ENCODE results near the gene SBSN. TPM values are rescaled to one million over a fixed set of nuclear protein-coding genes. Genes with fewer than 3 reads are reported as not detected.
A peak's percentile ranks its signal among the peaks of the same experiment; 100 is the strongest.

Gene SBSN
- total RNA-seq, 2 donors from 2014 or later = not detected

DNA sequence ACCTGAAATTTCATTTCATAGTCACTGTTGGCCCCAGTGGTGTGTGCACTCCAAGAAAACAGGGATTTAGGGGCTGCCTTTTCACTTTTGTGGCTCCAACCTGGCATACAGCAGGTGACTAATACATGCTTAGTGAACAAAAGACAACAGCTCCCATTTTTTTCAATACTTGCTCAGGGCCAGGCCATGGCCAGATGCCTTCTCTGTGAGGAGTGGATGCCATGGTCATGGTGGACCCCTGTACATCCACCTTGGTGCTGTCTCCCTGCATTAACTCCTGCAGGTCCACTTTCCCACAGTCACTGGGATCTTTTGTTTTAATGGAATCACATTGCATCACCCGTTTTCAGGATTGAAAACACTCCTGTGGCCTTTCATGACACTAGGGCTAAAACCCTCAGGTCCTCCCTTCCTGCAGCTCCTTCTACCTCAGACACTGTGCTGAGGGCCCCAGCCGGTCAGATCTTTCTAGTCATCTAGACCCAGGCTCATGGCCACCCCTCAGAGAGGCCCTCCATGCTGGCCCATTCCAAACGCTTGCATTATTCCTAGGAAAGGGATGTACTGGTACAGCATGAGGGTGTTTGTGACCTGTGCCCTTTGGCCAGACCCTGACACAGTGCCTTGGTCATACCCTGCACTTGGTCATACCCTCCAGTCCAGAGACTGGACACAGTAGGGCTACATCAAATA is 16.1 kb upstream of the SBSN start:
- Mint-ChIP-seq H3K36me3 (peaks cover 14 to 17% of the 10 kb centered on the region in 2 donors), H3K27ac (peak overlapping the region; percentile 59 to 98), H3K9me3 (no peaks in the 10 kb centered on the region)
- DNase-seq (ENCODE audit: low spot score in 2 of 2) (no peak), ATAC-seq (no peak)

DNA sequence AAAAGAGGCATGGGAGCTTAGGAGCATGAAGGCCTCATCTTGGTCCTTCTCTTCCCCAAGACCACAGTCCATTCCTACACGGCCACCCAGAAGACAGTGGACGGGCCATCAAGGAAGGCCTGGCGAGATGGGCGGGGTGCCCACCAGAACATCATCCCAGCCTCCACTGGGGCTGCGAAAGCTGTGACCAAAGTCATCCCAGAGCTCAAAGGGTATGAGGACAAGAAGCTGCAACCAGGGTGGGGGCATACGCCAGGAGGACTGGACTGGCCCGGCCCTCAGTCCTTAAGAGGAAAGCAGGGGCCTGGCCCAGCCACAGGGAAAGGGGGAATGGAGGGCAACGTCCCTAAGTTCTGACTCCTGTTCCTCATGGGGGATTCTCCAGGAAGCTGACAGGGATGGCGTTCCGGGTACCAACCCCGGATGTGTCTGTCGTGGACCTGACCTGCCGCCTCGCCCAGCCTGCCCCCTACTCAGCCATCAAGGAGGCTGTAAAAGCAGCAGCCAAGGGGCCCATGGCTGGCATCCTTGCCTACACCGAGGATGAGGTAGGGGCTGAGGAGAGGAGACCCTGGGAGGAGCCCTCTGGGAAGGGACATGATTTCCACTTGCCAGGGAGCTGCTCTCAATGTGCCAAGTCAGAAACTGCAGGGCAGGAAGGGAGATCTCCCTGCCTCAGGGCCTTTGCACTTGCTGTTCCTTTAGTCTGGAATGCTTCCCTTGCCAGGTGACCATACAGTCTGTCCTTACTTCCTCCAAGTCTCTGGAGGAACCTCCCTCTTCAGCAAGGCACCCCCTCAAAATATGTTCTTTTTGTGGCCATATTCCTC is 15.4 kb upstream of the SBSN start:
- DNase-seq (ENCODE audit: low spot score in 2 of 2) (no peak), ATAC-seq (no peak)
- peak overlapping the region in 1 of 2 donors; percentile 98 for H3K27ac Mint-ChIP-seq
- H3K36me3 Mint-ChIP-seq = peaks cover 14 to 17% of the 10 kb centered on the region in 2 donors
- no peaks in the 10 kb centered on the region for H3K9me3 Mint-ChIP-seq

DNA sequence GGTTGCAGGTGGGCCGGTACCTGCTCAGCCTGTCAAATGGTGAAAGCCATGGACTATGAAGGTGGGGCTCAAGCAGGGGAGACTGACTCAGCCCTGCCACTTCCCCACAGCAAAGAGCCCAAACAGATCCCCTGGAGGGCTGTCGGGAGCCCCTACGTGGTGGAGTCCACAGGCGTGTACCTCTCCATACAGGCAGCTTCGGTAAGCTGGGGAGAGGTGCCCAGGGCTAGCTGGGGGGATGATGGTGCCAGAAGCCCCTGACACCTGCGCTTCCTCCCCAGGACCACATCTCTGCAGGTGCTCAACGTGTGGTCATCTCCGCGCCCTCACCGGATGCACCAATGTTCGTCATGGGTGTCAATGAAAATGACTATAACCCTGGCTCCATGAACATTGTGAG is 14.1 kb upstream of the SBSN start:
- ATAC-seq (no peak), DNase-seq (ENCODE audit: low spot score in 2 of 2) (no peak)
- Mint-ChIP-seq H3K36me3 (peaks cover 14% of the 10 kb centered on the region in 2 donors), H3K9me3 (no peaks in the 10 kb centered on the region), H3K27ac (no peak overlapping the region)

DNA sequence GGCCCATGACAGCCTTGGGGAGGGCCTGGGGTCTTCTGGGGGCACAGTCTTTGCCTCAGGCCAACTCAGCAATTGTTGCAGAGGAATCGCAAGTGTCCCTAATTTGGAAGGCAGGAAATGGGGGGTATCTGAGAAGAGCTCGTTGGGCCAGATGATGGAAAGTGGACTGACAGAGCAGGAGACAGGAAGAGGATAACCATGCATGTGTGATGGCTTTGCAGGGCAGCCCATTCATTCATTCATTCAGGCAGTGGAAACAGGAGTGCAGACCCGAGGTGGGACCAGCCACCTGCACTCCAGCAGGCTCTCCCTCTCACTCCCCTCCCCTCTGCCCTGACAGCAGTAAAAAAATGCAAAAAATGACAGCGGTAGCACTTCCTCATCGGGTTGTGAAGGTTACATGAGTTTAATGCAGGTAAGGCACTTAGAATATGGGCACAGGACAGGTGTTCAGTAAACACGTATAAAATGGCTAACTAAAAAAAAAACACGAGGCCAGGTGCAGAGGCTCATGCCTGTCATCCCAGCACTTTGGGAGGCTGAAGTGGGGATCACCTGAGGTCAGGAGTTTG is 12.3 kb upstream of the SBSN start:
- Mint-ChIP-seq H3K27ac (peak overlapping the region in 1 of 2 donors; percentile 65), H3K36me3 (peaks cover 6 to 9% of the 10 kb centered on the region in 2 donors), H3K9me3 (no peaks in the 10 kb centered on the region)
- no peak for ATAC-seq
- no peak for DNase-seq (ENCODE audit: low spot score in 2 of 2)

DNA sequence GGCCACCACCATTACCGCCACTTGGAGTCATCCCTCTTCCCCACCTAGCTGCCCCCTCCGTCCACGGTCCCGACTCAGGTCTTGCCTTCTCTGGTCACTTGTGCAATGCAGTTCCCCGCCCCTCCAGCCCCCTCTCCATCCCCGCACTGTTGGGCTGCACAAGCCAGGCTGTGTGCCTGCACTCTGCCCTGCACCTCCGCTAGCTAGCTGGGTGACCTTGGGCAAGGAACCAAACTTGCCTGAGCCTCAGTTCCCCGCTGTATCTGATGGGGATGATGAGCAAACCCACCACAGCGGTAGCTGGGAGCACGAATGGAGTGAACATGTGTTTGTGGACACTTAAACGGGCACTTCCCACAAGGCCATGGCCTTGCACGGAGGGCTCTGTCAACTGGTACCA is 11.7 kb upstream of the SBSN start:
- Mint-ChIP-seq H3K27ac (no peak overlapping the region), H3K36me3 (peaks cover 4 to 6% of the 10 kb centered on the region in 2 donors), H3K9me3 (no peaks in the 10 kb centered on the region)
- ATAC-seq = no peak
- DNase-seq (ENCODE audit: low spot score in 2 of 2) = no peak

DNA sequence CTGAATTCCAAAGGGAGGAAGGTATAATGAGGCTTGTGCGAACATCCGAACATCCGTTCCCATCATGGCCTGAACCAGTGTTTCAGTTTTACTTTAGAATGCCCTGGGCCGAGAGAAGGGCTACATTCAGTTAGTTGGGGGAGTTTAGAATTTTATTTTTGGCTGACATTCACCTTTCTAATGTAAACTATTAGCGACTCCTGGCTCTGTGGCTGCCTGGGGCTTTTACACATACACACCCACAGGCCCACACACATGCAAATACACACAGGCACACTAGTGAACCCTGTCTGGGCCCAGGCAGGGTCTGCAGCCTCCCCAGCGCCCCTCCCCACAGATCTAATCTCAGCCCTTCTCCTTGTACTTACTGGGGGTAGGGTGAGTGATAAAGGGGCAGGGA is 11.2 kb upstream of the SBSN start:
- Mint-ChIP-seq H3K9me3 (no peaks in the 10 kb centered on the region), H3K36me3 (peaks cover 0 to 1% of the 10 kb centered on the region in 2 donors), H3K27ac (no peak overlapping the region)
- ATAC-seq (no peak), DNase-seq (ENCODE audit: low spot score in 2 of 2) (no peak)

DNA sequence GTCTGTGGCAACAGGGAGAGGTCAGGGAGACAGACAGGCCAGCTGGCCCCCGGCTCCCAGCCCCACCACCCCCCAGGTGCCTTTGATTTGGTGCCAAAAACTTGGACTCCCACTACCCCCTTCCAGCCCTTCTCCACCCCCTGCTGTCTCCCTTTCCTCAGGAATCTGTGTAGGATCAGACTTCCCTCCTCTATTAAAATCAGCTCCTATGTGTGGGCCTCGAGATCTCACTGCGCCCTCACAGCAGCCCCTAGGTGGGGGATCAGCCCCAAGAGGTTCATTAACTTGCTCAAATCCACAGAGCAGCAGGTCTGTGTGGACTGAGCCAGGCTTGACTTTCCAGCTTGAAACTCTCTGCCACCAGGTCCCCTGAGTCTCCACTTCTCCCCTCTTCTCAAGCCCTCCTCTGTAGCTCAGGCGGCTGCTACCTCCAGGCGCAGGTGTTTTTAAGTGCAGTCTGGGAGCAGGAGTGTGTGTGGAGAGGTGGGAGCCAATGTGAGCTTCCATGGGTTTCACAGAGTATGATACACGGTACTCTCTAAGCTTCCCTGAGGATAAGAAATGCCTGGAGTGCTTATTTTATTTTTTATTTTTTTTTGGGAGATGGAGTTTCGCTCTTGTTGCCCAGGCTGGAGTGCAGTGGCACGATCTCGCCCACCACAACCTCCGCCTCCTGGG is 6.8 kb upstream of the SBSN start:
- DNase-seq (ENCODE audit: low spot score in 2 of 2) = no peak
- H3K9me3 Mint-ChIP-seq = no peaks in the 10 kb centered on the region
- ATAC-seq = peak in 1 of 2 donors; percentile 24
- H3K36me3 Mint-ChIP-seq = no peaks in the 10 kb centered on the region
- H3K27ac Mint-ChIP-seq = no peak overlapping the region

DNA sequence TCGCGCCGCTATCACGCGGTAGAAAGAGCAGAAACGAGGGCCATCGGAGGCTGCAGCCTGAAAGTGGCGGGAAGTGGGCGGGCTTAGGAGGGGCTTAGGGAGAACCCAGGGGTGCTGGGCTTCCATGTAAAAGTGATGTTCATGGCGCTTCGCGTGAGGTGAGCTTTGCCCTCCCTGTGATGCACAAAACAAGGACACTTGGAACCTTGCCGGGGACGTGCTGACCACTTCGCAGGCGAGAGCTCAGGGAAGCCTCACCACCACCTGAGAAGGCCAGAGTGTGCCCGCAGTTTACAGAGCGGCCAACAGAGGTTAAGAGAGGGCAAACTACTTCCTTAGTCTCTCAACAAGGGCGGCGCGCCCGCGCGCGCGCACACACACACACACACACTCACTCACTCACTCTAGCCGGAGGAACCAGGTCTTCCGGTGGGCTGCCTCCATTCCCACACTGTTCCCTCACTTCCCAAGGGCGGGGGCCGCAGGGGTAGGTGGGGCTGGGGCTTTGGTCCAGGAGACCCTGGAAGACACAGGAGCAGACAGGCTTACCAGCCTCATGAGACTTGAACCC is 5.8 kb upstream of the SBSN start:
- ATAC-seq (peak; percentile 75 to 82), DNase-seq (ENCODE audit: low spot score in 2 of 2) (peak in 1 of 2 donors; percentile 36)
- Mint-ChIP-seq H3K27ac (peak overlapping the region in 1 of 2 donors; percentile 42), H3K9me3 (no peaks in the 10 kb centered on the region), H3K36me3 (no peaks in the 10 kb centered on the region)

DNA sequence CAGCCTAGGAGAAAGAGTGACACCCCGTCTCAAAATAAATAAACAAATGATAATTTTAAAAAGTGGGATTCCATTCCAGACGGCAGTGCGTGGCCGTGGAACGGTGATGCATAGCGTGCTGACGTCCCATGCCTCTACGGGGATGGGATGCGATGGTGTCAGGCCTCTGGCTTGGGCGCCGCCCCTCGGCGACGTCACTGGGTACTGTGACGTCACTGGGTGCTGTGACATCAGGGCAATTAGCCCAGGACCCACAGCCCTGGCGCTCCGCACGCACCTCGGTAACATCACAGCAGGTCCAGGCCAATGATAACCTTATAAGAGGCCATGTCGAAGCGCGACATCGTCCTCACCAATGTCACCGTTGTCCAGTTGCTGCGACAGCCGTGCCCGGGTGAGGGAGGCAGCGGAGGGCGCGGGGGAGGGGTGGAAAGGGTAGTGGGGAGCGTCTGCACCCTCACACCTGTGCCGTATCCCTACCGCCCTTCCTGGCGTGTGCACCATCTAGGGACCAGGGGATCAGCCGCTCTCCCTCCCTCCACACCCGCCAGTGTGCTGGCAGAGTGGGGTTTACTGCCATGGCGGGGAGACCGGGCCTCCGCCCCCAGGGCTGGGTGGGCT is 5.2 kb upstream of the SBSN start, which contains the start of gene GAPDHS:
Gene GAPDHS (plus strand): TSS at position 256 of the 621 bp plus-strand sequence. CDS start 72 bp downstream, at position 328.
- ATAC-seq = peak; percentile 12 to 13
- no peaks in the 10 kb centered on the region for H3K9me3 Mint-ChIP-seq

DNA sequence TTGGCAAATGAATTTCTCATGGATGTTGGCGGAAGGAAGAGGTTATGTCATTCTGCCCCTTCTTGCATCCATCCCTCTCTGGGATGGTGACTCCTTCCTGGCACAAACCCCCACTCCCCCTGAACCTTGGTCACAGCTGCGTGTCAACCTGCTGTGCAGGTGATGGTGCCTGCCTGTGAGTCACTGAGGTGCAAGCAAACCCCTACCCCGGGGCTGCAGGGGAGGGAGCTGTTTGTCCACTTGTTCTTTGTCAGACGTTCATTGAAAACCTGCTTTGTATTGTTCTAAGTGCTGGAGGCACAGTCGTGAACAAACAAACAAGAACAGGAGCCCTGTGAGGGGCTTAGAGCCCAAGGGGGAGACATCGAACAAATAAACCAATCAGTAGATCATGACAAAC is 3.2 kb upstream of the SBSN start:
- Mint-ChIP-seq H3K9me3 (no peaks in the 10 kb centered on the region), H3K36me3 (no peaks in the 10 kb centered on the region), H3K27ac (peak overlapping the region in 1 of 2 donors; percentile 70)
- no peak for DNase-seq (ENCODE audit: low spot score in 2 of 2)
- no peak for ATAC-seq

More for the DNA sequence above, 5.2 kb upstream of the SBSN start, which contains the start of gene GAPDHS:
- Mint-ChIP-seq H3K36me3 (no peaks in the 10 kb centered on the region), H3K27ac (peak within 1 kb of the TSS in 1 of 2 donors; percentile 42)
- DNase-seq (ENCODE audit: low spot score in 2 of 2) = no peak

DNA sequence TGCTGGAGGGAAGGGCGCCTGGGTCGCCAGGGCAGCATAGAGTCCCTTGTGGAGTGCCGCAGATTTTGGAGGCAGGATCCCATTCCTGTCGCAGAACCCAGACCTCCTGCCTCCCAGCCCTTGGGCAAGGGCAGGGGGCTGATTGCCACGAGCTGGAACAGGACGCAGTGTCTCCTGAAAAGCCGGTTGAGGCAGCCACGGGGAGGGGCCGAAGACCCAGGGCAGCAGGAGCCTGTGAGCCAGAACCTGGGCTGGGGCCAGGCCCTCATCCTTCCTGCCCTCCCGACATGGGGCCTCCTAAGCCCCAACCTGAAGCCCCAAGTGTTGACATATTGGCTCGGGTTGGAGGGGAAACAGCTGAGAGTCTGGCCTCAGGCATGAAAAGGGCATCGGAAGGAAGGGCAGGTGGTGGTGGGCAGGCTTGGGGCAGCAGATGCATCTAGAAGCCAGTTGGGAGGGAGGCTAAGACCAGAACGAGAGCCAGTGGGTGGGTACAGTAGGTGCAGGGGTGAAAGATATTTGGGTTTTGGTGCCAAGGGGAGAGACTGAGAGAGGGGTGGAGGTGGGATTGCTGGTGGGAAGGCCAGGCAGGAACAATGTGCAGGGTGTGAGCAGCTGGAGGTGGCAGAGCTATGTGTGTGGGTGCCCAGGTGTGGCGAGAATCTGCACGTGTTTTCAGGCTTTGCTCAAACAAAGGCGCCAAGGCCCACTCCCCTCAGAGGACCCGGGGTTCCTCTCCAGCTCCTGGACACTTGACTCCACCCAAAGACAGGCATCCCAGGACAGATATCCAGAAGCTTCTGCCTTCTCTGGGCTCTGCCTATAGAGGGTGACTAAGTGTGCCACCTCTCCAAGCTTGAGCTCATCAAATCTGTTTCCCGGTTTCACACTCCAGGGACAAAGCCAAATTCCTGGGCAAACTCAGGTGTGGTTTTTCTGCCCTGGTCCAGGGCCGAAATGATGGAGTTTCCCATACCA is 1.4 kb upstream of the SBSN start:
- H3K27ac Mint-ChIP-seq = no peak overlapping the region
- H3K9me3 Mint-ChIP-seq = no peaks in the 10 kb centered on the region
- ATAC-seq (no peak), DNase-seq (ENCODE audit: low spot score in 2 of 2) (no peak)
- H3K36me3 Mint-ChIP-seq = no peaks in the 10 kb centered on the region

DNA sequence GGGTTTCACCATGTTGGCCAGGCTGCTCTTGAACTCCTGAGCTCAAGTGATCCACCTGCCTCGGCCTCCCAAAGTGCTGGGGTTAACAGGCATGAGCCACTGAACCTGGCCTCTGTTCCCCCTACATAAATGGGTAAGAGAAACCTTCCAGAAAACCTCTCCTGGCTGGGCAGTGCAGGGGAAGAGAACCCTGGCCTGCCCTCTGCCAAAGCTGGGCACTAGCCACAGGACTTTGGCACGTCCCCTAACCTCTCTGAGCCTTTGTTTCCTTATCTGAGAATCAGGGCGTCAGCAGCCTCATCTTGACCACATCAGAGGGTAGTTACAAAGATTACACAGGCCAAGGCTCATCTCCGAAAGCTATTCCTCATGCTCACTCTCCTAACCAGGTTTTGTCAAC is 2.2 kb downstream of the SBSN start:
- no peaks in the 10 kb centered on the region for H3K36me3 Mint-ChIP-seq
- DNase-seq (ENCODE audit: low spot score in 2 of 2) (no peak), ATAC-seq (no peak)
- H3K9me3 Mint-ChIP-seq = no peaks in the 10 kb centered on the region
- no peak overlapping the region for H3K27ac Mint-ChIP-seq

DNA sequence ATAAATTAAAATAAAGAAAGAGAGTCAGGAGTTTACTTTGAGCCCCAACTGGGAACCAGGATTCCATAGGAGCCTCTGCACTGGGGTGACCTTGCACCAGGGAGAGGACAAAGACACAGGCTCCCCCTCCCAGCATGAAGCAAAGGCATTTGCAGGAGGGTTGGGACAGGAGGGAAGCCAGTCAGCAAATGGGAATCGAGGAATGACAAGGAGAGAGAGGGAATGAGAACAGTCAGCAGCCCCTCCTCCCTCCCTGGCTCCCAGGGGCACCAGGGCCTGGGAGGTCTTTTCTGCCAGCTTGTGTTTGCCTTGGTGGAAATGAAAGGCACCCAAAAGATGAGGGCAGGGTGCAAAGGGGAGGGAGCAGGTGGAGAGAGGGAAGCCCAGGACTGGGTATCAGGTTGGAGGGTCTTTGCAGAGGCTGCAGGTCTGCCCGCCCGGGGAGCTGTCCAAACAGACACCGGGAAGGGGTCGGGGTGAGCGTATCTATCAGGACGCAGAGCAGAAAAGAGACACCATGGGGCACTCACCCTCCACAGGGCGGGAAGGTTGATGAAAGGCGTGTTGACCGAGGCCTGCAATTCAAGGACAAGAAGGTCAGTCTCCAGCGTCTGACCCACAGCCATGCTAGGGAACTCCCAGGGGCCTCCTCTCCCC is 3.8 kb downstream of the SBSN start:
- Mint-ChIP-seq H3K36me3 (no peaks in the 10 kb centered on the region), H3K27ac (no peak overlapping the region), H3K9me3 (no peaks in the 10 kb centered on the region)
- ATAC-seq (no peak), DNase-seq (ENCODE audit: low spot score in 2 of 2) (no peak)

DNA sequence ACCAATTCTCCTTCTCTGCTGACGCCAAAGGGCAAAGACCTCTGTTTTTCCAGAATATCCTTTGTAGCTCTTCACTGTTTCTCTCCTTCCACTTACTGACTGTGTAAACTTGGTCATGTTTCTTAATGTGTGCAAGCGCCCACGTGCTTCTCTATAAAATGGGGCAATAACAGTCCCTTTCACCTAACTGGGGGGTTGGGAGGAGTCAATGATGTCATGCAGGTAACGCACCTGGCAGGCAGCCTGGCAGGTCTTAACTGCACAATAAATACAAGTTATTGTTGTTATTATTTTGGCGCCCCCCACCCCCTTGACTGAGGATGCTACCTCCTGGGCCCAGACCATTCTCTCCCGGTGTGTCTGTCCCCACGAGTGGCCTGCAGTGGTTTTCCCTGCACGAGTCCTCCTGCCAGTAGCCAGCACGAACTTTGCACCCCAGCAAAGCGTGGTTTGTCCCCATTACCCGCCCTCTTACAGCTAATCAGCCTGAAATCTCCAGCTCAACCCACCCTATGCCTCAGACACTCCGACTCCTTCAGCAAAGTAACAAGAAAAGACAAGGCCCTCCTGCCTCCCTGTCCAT is 5.3 kb downstream of the SBSN start:
- Mint-ChIP-seq H3K9me3 (no peaks in the 10 kb centered on the region), H3K36me3 (no peaks in the 10 kb centered on the region), H3K27ac (no peak overlapping the region)
- no peak for ATAC-seq
- DNase-seq (ENCODE audit: low spot score in 2 of 2) = no peak
